Neural progenitor cell (in vitro differentiated cells): ENCODE results near the gene SPRYD7. TPM values are rescaled to one million over a fixed set of nuclear protein-coding genes. Genes with fewer than 3 reads are reported as not detected.
A peak's percentile ranks its signal among the peaks of the same experiment; 100 is the strongest.

ENCODE experiments used
- DNase-seq: peaks from one replicate; pipeline ENCODE4 v3.0.0-alpha.2; 2016; ENCODE audit warnings: low spot score
- H2AFZ ChIP-seq: fragments of 200-600 bp; sonication (generic); replicated peaks from 2 replicates; pipeline ENCODE4 v1.6.1; 2016; ENCODE audit warnings: antibody characterized with exemption
- H3F3A ChIP-seq: fragments of 200-600 bp; sonication (generic); 2 replicates; pipeline ENCODE4 v1.6.1; 2016; ENCODE audit warnings: antibody characterized with exemption, low read depth
- H3K27ac ChIP-seq: fragments of 200-600 bp; sonication (generic); 2 replicates; pipeline ENCODE4 v1.5.1; 2016; ENCODE audit warnings: mild to moderate bottlenecking
- H3K27me3 ChIP-seq: fragments of 200-600 bp; sonication (generic); 2 replicates; pipeline ENCODE4 v1.6.1; 2016; ENCODE audit warnings: mild to moderate bottlenecking, moderate library complexity
- H3K36me3 ChIP-seq: fragments of 200-600 bp; sonication (generic); 2 replicates; pipeline ENCODE4 v1.5.1; 2016
- H3K4me1 ChIP-seq: fragments of 200-600 bp; sonication (generic); 2 replicates; pipeline ENCODE4 v1.6.1; 2016; ENCODE audit warnings: mixed run types
- H3K4me2 ChIP-seq: fragments of 200-600 bp; sonication (generic); 2 replicates; pipeline ENCODE4 v1.6.1; 2016
- H3K4me3 ChIP-seq: fragments of 200-600 bp; sonication (generic); 2 replicates; pipeline ENCODE4 v1.5.1; 2016
- H3K79me2 ChIP-seq: fragments of 200-600 bp; sonication (generic); 2 replicates; pipeline ENCODE4 v1.6.1; 2016; ENCODE audit warnings: low read depth
- H3K9ac ChIP-seq: fragments of 200-600 bp; sonication (generic); 2 replicates; pipeline ENCODE4 v1.6.1; 2016
- H3K9me3 ChIP-seq: fragments of 200-600 bp; sonication (generic); 2 replicates; pipeline ENCODE4 v1.5.1; 2016; ENCODE audit warnings: low read depth
- H4K20me1 ChIP-seq: fragments of 200-600 bp; sonication (generic); 2 replicates; pipeline ENCODE4 v1.6.1; 2016; ENCODE audit warnings: low read depth
- H3K27ac Mint-ChIP-seq: 3 replicates; pipeline ENCODE4 v1.8.0; 2021; ENCODE audit warnings: mixed read lengths
- H3K27me3 Mint-ChIP-seq: 2 replicates; pipeline ENCODE4 v1.8.0; 2022; ENCODE audit warnings: low read depth, mild to moderate bottlenecking, inconsistent platforms, moderate library complexity, mixed read lengths; ENCODE audit not compliant: insufficient read depth
- H3K36me3 Mint-ChIP-seq: 3 replicates; pipeline ENCODE4 v1.8.0; 2021; ENCODE audit warnings: mixed read lengths
- H3K4me1 Mint-ChIP-seq: 3 replicates; pipeline ENCODE4 v1.8.0; 2021; ENCODE audit warnings: mixed read lengths
- H3K4me3 Mint-ChIP-seq: 3 replicates; pipeline ENCODE4 v1.8.0; 2021; ENCODE audit warnings: mild to moderate bottlenecking, moderate library complexity, mixed read lengths
- H3K9me3 Mint-ChIP-seq: 3 replicates; pipeline ENCODE4 v1.8.0; 2020; ENCODE audit warnings: mixed read lengths
- EZH2 ChIP-seq: fragments of 200-600 bp; sonication (generic); IDR thresholded peaks from 2 replicates; pipeline ENCODE4 v1.6.1; 2017; ENCODE audit warnings: antibody characterized with exemption, mild to moderate bottlenecking, moderate library complexity
- EZH2phosphoT487 ChIP-seq: fragments of 200-600 bp; sonication (generic); IDR thresholded peaks from 2 replicates; pipeline ENCODE4 v1.6.1; 2017; ENCODE audit warnings: antibody characterized with exemption
- total RNA-seq: library from RNA; depleted of rRNA; stranded (reverse); fragments of >200 nt; gene quantifications from 2 replicates; pipeline ENCODE4 v1.2.3, GENCODE V29; 2015; ENCODE audit warnings: low replicate concordance
- TF ChIP-seq, protein P1 (sequence below): fragments of 200-600 bp; sonication (generic); IDR thresholded peaks from 2 replicates; pipeline ENCODE4 v1.5.1; 2017; ENCODE audit warnings: antibody characterized with exemption, mild to moderate bottlenecking

SPRYD7 gene
- total RNA-seq, 1 donor from 2014 or later, result 5.6 TPM

DNA sequence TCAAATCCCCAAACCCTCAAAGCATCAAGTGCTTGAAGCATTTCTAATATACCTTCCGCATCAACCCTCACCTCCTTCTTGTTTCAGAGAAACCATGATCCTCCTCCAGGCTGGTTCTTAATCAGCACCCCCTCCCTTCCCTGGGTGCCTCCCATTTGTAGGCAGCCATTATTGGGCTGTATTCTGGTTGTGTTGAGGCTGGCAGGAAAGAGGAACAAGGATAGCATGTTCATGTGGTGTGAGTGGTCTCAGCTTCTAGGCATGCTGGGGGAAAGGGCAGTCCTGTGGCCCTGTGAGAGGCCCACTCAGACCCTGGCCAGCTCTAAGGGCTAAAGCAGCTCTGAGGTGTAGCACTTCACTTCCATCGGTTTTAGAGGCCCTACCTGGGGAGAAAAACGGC is 41.9 kb upstream of the SPRYD7 start:
- H3K9me3 Mint-ChIP-seq, result no peaks in the 10 kb centered on the region
- H3K27ac Mint-ChIP-seq, result no peak overlapping the region

DNA sequence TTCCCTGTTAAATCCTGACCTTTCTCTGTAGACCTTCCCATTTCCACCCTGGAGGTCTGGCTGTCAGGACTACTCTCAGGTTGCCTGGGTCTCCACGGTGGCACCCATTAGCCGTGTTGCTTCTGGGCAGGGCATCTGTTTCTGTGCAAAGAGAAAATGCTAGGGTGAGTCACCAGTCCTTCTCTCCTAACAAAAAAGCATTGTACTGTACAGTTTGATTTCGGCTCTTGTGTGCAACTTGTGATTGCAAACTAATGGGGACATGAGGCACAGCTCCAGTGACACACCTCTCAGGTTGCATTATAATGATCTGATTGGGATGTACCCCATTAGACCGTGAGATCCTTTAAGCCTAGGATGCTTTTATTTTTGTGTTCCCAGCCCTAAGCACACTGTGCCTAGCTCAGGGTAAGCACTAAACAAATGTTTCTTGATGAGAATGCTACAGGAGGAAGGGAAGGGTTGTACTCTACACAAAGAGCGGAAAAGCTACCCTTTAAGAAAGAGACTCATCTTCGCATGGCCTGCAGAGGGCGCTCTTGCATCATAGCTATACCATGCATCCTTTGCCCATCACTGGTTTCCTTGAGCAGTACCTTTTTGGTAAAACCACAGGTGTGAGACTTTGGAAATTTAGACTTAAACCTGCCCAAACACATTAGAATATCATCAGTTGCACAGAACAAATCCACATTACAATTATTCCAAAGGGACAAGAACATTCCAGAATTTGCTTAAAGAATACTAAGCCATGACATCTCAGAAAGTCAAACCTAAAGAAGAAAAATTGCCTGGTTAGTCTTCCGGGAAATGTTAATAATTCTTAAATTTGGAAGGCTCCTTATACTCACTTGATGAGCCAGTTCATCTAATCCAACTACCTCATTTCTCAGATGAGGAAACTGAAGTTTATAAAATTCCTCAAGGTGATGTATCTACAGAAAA is 40.4 kb upstream of the SPRYD7 start:
- peak; percentile 88 for DNase-seq
- Histone ChIP-seq H3K36me3 (no peaks in the 10 kb centered on the region), H3K9ac (no peak overlapping the region), H3K4me1 (no peaks in the 10 kb centered on the region), H3K4me3 (no peak overlapping the region), H3F3A (no peaks in the 10 kb centered on the region), H3K4me2 (no peak overlapping the region), H2AFZ (peak overlapping the region; percentile 82), H3K27ac (no peak overlapping the region), H3K27me3 (no peaks in the 10 kb centered on the region), H3K79me2 (no peaks in the 10 kb centered on the region), H3K9me3 (no peaks in the 10 kb centered on the region), H4K20me1 (no peaks in the 10 kb centered on the region)
- Mint-ChIP-seq H3K27ac (no peak overlapping the region), H3K4me3 (no peak overlapping the region), H3K36me3 (no peaks in the 10 kb centered on the region), H3K4me1 (no peaks in the 10 kb centered on the region), H3K27me3 (peaks cover 2% of the 10 kb centered on the region), H3K9me3 (no peaks in the 10 kb centered on the region)
- no peak for TF ChIP-seq EZH2phosphoT487
- TF ChIP-seq, protein P1, sequence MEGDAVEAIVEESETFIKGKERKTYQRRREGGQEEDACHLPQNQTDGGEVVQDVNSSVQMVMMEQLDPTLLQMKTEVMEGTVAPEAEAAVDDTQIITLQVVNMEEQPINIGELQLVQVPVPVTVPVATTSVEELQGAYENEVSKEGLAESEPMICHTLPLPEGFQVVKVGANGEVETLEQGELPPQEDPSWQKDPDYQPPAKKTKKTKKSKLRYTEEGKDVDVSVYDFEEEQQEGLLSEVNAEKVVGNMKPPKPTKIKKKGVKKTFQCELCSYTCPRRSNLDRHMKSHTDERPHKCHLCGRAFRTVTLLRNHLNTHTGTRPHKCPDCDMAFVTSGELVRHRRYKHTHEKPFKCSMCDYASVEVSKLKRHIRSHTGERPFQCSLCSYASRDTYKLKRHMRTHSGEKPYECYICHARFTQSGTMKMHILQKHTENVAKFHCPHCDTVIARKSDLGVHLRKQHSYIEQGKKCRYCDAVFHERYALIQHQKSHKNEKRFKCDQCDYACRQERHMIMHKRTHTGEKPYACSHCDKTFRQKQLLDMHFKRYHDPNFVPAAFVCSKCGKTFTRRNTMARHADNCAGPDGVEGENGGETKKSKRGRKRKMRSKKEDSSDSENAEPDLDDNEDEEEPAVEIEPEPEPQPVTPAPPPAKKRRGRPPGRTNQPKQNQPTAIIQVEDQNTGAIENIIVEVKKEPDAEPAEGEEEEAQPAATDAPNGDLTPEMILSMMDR, result peak; percentile 95

More for the DNA sequence above, 41.9 kb upstream of the SPRYD7 start:
- H3K4me3 Mint-ChIP-seq, result no peak overlapping the region
- H3K36me3 Mint-ChIP-seq, result no peaks in the 10 kb centered on the region
- H3K27me3 ChIP-seq, result no peaks in the 10 kb centered on the region
- no peaks in the 10 kb centered on the region for H3K36me3 ChIP-seq
- no peaks in the 10 kb centered on the region for H3K9me3 ChIP-seq
- H2AFZ ChIP-seq, result no peak overlapping the region
- H3K9ac ChIP-seq, result no peak overlapping the region
- no peaks in the 10 kb centered on the region for H3K79me2 ChIP-seq
- H3K4me3 ChIP-seq, result no peak overlapping the region
- DNase-seq, result no peak
- H3K4me1 Mint-ChIP-seq, result no peaks in the 10 kb centered on the region
- H3F3A ChIP-seq, result no peaks in the 10 kb centered on the region
- no peaks in the 10 kb centered on the region for H4K20me1 ChIP-seq
- H3K27me3 Mint-ChIP-seq, result peaks cover 3% of the 10 kb centered on the region
- H3K4me1 ChIP-seq, result no peaks in the 10 kb centered on the region
- no peak overlapping the region for H3K27ac ChIP-seq
- no peak for TF ChIP-seq EZH2phosphoT487
- TF ChIP-seq, protein P1, result no peak
- TF ChIP-seq EZH2, result no peak
- no peak overlapping the region for H3K4me2 ChIP-seq

DNA sequence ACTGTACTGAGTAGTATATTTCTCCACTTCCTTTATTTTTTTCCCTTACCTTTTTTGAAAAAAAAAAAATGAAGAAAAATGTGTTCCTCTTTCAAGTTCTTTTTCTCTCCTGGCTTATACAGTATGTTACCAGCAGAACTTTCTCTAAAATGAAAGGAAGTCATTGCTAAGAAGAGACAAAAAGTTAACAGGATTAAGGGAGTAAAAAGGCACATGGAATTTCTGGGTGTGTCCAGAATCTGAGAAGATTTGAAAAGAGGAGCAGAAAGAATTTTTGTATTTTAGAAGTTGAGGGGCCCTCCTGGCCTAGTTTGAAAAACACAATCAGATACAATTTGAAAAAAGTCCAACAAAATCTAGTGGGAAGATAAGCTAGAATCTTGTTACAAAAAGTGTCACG is 39.7 kb upstream of the SPRYD7 start:
- H3K4me1 ChIP-seq, result no peaks in the 10 kb centered on the region
- no peak overlapping the region for H3K27ac ChIP-seq
- Mint-ChIP-seq H3K9me3 (no peaks in the 10 kb centered on the region), H3K4me1 (no peaks in the 10 kb centered on the region), H3K4me3 (no peak overlapping the region), H3K27me3 (peaks cover 2% of the 10 kb centered on the region), H3K36me3 (no peaks in the 10 kb centered on the region), H3K27ac (no peak overlapping the region)
- H3K36me3 ChIP-seq, result no peaks in the 10 kb centered on the region
- H3K4me3 ChIP-seq, result no peak overlapping the region
- no peaks in the 10 kb centered on the region for H4K20me1 ChIP-seq
- H3K4me2 ChIP-seq, result no peak overlapping the region
- H3F3A ChIP-seq, result no peaks in the 10 kb centered on the region
- H3K9me3 ChIP-seq, result no peaks in the 10 kb centered on the region
- H3K9ac ChIP-seq, result no peak overlapping the region
- no peak for DNase-seq
- no peaks in the 10 kb centered on the region for H3K27me3 ChIP-seq
- H3K79me2 ChIP-seq, result no peaks in the 10 kb centered on the region
- TF ChIP-seq EZH2 (no peak), EZH2phosphoT487 (no peak)
- TF ChIP-seq, protein P1, result no peak
- H2AFZ ChIP-seq, result no peak overlapping the region
